Activated T-cell treated with anti-CD3 and anti-CD28 coated beads, Interleukin-2, amount 50 U/mL, for 72 hours (primary cell): ENCODE results near the gene PAM. TPM values are rescaled to one million over a fixed set of nuclear protein-coding genes. Genes with fewer than 3 reads are reported as not detected.
A peak's percentile ranks its signal among the peaks of the same experiment; 100 is the strongest.
"Not testable (repeated sequence)": the region's sequence is repeated elsewhere in the genome, so short reads cannot be mapped to it uniquely, and the experiment has no call there.

Source experiments
- ATAC-seq, 2 donors: fragments of 150-1000 bp; cut with Tn5 transposase; replicated peaks in 1 of 2; 2 replicates each; pipeline ENCODE4 v1.10.0; 2021; ENCODE audit warnings: moderate library complexity in 2 of 2, mild to moderate bottlenecking in 1 of 2
- DNase-seq, 2 donors: peaks; one replicate each; pipeline ENCODE4 v3.0.0; 2021 to 2022; ENCODE audit warnings: mixed read lengths in 1 of 2
- H3K27ac Mint-ChIP-seq: one replicate; pipeline ENCODE4 v1.8.0; 2022; ENCODE audit warnings: mild to moderate bottlenecking, moderate library complexity, mixed read lengths
- H3K27me3 Mint-ChIP-seq: one replicate; pipeline ENCODE4 v1.8.0; 2022; ENCODE audit warnings: low read depth, mixed read lengths
- H3K36me3 Mint-ChIP-seq, 2 donors: one replicate each; pipeline ENCODE4 v1.8.0; 2022; ENCODE audit warnings: mixed read lengths in 2 of 2, mild to moderate bottlenecking in 1 of 2; ENCODE audit not compliant: insufficient read depth in 2 of 2
- H3K4me1 Mint-ChIP-seq: one replicate; pipeline ENCODE4 v1.8.0; 2022; ENCODE audit warnings: low read depth, mixed read lengths
- H3K4me3 Mint-ChIP-seq, 2 donors: one replicate each; pipeline ENCODE4 v1.8.0; 2022; ENCODE audit warnings: mild to moderate bottlenecking in 2 of 2, mixed read lengths in 2 of 2, moderate library complexity in 2 of 2
- H3K9me3 Mint-ChIP-seq, 2 donors: one replicate each; pipeline ENCODE4 v1.8.0; 2022; ENCODE audit warnings: mixed read lengths in 2 of 2
- total RNA-seq, 2 donors: library from RNA; stranded (reverse); gene quantifications; one replicate each; pipeline ENCODE4 v1.2.3, GENCODE V29; 2022

Gene PAM
- total RNA-seq, 2 donors from 2014 or later, result 41.7 to 56.6 TPM

DNA sequence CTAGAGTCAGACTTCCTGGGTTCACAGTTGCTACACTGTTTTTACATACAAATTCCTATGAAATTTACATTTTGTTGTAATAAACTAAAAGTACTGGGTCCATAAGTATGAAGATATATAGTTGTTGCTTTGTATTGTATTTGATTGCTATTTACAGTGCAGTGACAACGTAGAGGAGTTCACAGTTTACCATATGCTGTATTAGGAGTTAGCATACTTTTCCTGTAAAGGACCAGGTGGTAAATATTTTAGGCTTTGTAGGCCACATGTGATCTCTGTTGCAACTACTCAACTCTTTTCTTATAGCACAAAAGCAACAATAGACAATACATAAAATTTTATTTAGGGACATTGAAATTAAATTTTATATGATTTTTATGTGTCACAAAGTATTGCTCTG, 18.0 kb downstream of the PAM start:
- no peaks in the 10 kb centered on the region for H3K27me3 Mint-ChIP-seq
- peaks cover 51% of the 10 kb centered on the region for H3K4me1 Mint-ChIP-seq
- no peak overlapping the region for H3K27ac Mint-ChIP-seq

DNA sequence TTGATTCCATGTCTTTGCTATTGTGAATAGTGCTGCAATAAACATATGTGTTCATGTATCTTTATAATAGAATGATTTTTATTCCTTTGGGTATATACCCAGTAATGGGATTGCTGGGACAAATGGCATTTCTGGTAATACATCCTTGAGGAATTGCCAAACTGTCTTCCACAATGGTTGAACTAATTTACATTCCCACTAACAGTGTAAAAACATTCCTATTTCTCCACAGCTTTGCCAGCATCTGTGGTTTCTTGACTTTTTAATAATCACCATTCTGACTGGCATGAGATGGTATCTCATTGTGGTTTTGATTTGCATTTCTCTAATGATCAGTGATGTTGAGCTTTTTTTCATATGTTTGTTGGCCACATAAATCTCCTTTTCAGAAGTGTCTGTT, 20.7 kb downstream of the PAM start:
- peak overlapping the region in 1 of 2 donors; percentile 27 for H3K4me3 Mint-ChIP-seq
- not testable (repeated sequence) for DNase-seq, ATAC-seq, H3K27ac Mint-ChIP-seq, H3K9me3 Mint-ChIP-seq, H3K27me3 Mint-ChIP-seq
- H3K4me1 Mint-ChIP-seq, result peaks cover 72% of the 10 kb centered on the region
- peaks cover 3 to 11% of the 10 kb centered on the region in 2 donors for H3K36me3 Mint-ChIP-seq

More for the DNA sequence above, 18.0 kb downstream of the PAM start:
- Mint-ChIP-seq H3K36me3 (peaks cover 1 to 10% of the 10 kb centered on the region in 2 donors), H3K4me3 (no peak overlapping the region), H3K9me3 (peaks cover 0 to 1% of the 10 kb centered on the region in 2 donors)
- ATAC-seq (no peak), DNase-seq (no peak)

DNA sequence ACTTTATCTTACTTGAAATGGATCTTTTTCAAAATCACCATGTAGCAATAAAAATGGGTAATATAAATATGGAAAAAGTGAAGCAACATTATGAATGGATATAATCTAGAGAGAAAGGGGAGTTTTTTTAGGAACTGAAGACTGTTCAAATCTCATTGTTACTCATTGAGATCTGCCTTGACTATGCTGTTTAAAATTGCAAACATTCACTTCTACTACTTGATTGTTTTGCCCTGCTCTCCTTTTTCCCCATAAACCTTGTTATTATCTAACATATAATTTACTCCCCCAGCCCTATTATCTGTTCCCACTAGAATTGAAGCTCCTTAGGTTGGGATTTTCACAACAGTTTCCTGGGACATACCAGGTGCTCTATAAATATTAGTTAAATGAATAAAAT, 22.0 kb downstream of the PAM start:
- H3K4me3 Mint-ChIP-seq, result no peak overlapping the region
- peak overlapping the region; percentile 12 for H3K27ac Mint-ChIP-seq
- no peak for ATAC-seq
- H3K4me1 Mint-ChIP-seq, result peaks cover 66% of the 10 kb centered on the region
- DNase-seq, result no peak
- peaks cover 0 to 1% of the 10 kb centered on the region in 2 donors for H3K9me3 Mint-ChIP-seq
- peaks cover 3 to 11% of the 10 kb centered on the region in 2 donors for H3K36me3 Mint-ChIP-seq
- no peaks in the 10 kb centered on the region for H3K27me3 Mint-ChIP-seq

DNA sequence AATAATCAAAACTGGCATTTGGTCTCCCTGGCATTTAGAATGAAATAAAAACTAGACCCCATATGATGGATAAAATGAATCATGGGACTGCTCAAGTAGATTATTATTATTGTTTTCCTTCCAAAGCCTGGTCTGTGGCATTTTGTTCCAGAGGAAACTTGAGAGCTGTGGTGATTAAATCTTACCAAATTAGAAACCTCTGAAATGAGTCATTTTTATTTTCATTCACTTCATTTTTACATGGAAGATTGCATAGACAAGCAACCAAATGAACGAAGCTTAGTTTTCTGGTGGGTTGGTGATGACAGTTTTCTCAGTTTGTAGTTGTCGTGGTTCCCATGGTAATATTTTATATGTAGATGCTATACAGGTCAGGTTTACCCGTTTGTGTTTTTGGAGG, 23.4 kb downstream of the PAM start:
- DNase-seq, result no peak
- Mint-ChIP-seq H3K36me3 (peaks cover 3 to 14% of the 10 kb centered on the region in 2 donors), H3K4me1 (peaks cover 68% of the 10 kb centered on the region), H3K9me3 (peaks cover 0 to 1% of the 10 kb centered on the region in 2 donors), H3K27ac (peak overlapping the region; percentile 92), H3K27me3 (no peaks in the 10 kb centered on the region), H3K4me3 (peak overlapping the region; percentile 52 to 88)
- ATAC-seq, result peak; percentile 90 to 93

DNA sequence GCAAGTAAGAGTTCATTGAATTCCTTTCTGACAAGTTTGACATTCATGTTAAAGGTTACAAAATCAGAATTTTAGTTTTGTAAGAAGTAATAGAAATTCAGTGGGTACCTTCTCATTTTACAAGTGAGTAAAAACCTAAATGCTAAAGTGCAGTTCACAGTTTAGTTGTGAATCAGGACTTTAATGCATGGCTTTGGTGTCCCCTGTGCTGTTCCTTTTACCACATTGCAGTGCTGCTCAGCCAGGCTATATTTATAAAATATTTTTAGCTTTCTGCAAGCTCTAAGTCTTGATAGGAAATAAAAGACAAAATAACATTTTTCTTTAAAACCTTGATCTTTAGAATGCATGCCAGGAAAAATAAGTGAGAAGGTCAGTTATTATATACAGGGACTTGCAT, 26.3 kb downstream of the PAM start:
- no peaks in the 10 kb centered on the region for H3K27me3 Mint-ChIP-seq
- H3K36me3 Mint-ChIP-seq, result peaks cover 4 to 6% of the 10 kb centered on the region in 2 donors
- peaks cover 67% of the 10 kb centered on the region for H3K4me1 Mint-ChIP-seq
- peak overlapping the region; percentile 92 for H3K27ac Mint-ChIP-seq
- H3K9me3 Mint-ChIP-seq, result no peaks in the 10 kb centered on the region
- ATAC-seq (peak in 1 of 2 donors; percentile 30), DNase-seq (no peak)
- H3K4me3 Mint-ChIP-seq, result peak overlapping the region in 1 of 2 donors; percentile 80

DNA sequence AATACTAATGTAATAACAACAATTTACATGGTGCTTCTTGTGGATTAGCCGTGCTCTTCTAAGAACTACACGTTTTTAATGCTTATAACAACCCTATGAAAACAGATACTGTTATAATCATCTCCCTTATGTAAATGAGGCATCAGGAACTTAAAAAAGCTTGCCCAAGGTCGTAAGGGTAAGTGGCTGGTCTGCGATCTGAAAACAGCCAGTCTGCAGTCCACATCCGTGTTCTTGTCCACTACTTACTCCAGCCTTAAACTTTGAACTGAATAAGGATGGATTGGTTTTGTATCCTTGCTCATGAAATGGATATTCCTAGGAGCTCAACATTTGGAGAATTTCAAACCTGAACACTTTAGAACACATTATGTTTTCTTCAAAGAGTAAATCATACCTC, 26.7 kb downstream of the PAM start:
- H3K9me3 Mint-ChIP-seq, result no peaks in the 10 kb centered on the region
- peaks cover 63% of the 10 kb centered on the region for H3K4me1 Mint-ChIP-seq
- ATAC-seq (no peak), DNase-seq (no peak)
- peaks cover 4 to 5% of the 10 kb centered on the region in 2 donors for H3K36me3 Mint-ChIP-seq
- H3K27ac Mint-ChIP-seq, result no peak overlapping the region
- no peak overlapping the region for H3K4me3 Mint-ChIP-seq
- no peaks in the 10 kb centered on the region for H3K27me3 Mint-ChIP-seq

DNA sequence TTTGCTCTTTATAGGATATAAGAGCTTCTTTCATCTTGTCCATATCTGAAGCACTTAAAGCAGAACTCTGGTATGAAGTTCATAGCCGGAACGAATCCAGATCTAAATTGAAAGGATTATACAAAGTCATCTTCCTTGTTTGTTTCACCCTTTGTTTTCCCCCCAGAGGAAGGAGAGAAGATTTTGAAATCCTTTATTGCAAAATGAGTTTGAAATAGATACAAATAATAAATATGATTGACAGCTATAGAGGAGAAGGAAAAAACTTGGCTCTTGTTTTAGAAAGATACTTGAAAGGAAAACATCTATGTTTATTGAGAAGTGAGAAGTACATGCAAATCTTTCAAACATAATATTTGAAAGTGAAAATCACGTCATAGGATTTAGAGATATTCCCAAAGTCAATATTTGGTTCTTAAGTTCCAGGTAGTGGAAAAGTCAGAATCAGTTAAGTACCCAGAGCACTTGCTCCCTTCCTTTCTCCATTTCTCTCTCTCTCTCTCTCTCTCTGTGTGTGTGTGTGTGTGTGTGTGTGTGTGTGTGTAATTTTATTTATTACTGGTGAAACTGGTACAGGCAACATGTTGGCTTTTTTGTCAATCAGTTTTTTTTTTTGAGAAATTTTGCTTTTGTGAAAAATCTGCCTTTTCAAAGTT, 27.2 kb downstream of the PAM start:
- peaks cover 58% of the 10 kb centered on the region for H3K4me1 Mint-ChIP-seq
- no peak overlapping the region for H3K4me3 Mint-ChIP-seq
- H3K27me3 Mint-ChIP-seq, result no peaks in the 10 kb centered on the region
- H3K27ac Mint-ChIP-seq, result no peak overlapping the region
- DNase-seq, result no peak
- peaks cover 4 to 5% of the 10 kb centered on the region in 2 donors for H3K36me3 Mint-ChIP-seq
- no peaks in the 10 kb centered on the region for H3K9me3 Mint-ChIP-seq
- no peak for ATAC-seq

DNA sequence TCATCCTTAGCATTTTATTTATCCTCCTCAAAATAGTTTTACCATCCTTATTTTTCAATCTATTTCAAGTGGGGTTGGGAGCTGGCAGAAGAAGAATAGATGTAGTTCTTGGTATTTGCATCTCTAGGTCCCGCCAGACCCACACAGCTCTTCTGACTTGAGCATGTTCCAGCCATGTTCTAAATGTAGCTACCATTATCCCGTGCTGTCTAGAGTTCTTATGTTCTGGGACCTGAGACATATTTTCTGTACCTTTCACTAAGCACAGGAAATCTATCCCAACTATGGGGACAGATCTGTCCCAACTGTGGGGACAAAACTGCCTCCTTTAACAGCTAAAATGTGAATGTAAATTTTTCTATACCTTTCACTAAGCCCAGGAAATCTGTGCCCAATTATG, 32.0 kb downstream of the PAM start:
- ATAC-seq (no peak), DNase-seq (no peak)
- peaks cover 3 to 4% of the 10 kb centered on the region in 2 donors for H3K36me3 Mint-ChIP-seq
- H3K9me3 Mint-ChIP-seq, result no peaks in the 10 kb centered on the region
- no peak overlapping the region for H3K27ac Mint-ChIP-seq
- no peak overlapping the region for H3K4me3 Mint-ChIP-seq
- peaks cover 20% of the 10 kb centered on the region for H3K4me1 Mint-ChIP-seq
- H3K27me3 Mint-ChIP-seq, result no peaks in the 10 kb centered on the region

DNA sequence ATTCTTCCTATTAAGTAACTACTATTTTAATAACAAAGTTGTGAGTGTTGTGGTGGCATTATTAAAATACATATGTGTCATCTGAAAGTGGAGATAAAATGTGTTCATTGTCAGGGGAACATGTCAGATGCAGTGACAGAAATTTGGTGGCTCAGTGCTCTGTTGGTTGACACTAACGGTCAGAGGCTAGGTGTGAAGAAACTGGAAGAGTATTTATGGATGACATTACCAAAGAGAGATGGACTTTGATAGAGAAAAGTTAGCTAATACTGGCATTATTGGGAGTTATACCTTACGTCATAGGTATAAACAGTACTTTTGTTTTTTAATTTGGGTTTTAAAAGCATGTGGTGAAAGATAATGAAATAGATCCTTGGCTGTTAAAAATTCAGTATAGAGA, 33.7 kb downstream of the PAM start:
- Mint-ChIP-seq H3K9me3 (no peaks in the 10 kb centered on the region), H3K4me1 (peaks cover 16% of the 10 kb centered on the region), H3K27me3 (no peaks in the 10 kb centered on the region), H3K36me3 (peaks cover 0 to 3% of the 10 kb centered on the region in 2 donors), H3K27ac (no peak overlapping the region), H3K4me3 (no peak overlapping the region)
- ATAC-seq (no peak), DNase-seq (no peak)

DNA sequence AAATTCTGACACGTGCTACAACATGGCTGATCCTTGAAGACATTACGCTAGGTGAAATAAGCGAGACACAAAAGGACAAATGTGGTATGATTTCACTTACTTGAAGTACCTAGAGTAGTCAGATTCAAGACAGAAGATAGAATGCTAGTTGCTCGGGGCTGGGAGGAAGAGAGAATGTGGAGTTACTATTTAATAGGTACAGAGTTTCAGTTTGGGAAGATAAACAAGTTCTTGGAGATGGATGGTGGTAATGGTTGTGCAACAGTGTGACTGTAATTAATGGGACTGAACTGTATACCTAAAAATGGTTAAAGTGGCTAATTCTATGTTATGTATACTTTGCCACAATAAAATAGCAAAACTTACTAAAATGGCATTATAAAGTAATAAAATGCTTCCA, 34.4 kb downstream of the PAM start:
- H3K4me1 Mint-ChIP-seq, result peaks cover 12% of the 10 kb centered on the region
- H3K27me3 Mint-ChIP-seq, result no peaks in the 10 kb centered on the region
- no peak for ATAC-seq
- no peak overlapping the region for H3K4me3 Mint-ChIP-seq
- no peaks in the 10 kb centered on the region for H3K36me3 Mint-ChIP-seq
- DNase-seq, result no peak
- no peak overlapping the region for H3K27ac Mint-ChIP-seq
- H3K9me3 Mint-ChIP-seq, result no peaks in the 10 kb centered on the region

DNA sequence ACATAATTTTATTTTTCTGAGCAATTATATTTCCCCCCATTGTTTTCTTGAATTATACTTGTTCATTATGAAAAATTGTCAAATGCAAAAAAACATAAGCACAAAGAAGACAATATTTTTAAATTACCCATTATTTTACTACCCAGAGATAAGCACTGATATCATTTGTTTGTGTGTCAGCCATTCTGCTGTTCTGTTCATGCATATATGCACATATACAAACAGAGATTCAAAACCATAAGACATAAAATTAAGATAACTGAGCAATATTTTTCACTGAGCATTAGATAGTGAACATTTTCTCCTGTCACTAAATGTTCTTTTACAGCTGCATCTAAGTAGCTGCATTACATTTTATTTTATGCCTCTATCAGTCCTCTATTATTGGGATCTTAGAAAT, 35.6 kb downstream of the PAM start:
- no peak for DNase-seq
- Mint-ChIP-seq H3K27me3 (no peaks in the 10 kb centered on the region), H3K4me1 (no peaks in the 10 kb centered on the region), H3K4me3 (no peak overlapping the region), H3K9me3 (no peaks in the 10 kb centered on the region), H3K36me3 (no peaks in the 10 kb centered on the region), H3K27ac (no peak overlapping the region)
- ATAC-seq, result no peak

DNA sequence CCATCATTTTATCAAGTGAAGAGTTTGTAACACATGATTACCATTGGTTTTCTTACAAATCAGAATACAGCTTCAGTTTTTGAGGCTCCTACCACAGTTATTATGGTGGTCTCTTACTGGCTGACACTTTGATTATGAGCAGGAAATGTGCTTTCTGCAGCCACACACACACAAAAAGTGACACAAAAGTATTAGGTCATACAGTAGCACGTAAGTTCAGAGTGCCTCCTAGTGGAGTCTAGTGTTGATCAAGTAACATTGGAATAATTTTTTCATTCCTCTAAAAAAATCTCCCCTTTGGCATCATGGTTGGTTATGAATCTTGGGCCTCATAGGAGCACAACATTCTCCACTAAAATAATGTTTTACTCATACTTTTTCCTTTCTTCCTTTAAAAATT, 37.6 kb downstream of the PAM start:
- Mint-ChIP-seq H3K9me3 (no peaks in the 10 kb centered on the region), H3K4me1 (peaks cover 8% of the 10 kb centered on the region), H3K27me3 (no peaks in the 10 kb centered on the region), H3K36me3 (no peaks in the 10 kb centered on the region), H3K4me3 (no peak overlapping the region), H3K27ac (no peak overlapping the region)
- DNase-seq (no peak), ATAC-seq (no peak)

DNA sequence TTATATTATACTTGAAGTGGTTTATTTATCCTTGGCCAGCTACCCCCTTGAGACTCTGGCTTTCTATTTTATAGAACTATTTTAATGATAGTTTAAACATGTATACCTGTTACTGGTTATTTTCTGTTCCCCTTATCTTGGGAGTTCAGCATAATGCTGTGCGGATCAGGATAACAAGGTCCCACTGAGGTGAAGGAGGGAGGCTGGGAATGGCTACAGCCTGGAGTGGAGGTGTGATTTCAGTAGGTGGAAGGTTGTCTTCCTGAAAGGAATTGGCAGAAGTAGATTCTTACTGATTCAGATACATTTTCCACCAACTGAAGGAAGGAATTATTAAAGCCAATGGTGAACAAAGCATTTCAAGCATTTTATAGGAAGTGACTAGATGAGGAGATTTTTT, 38.9 kb downstream of the PAM start:
- Mint-ChIP-seq H3K27me3 (no peaks in the 10 kb centered on the region), H3K36me3 (peaks cover 0 to 2% of the 10 kb centered on the region in 2 donors), H3K4me3 (no peak overlapping the region), H3K9me3 (no peaks in the 10 kb centered on the region), H3K4me1 (peaks cover 17% of the 10 kb centered on the region), H3K27ac (no peak overlapping the region)
- DNase-seq, result no peak
- ATAC-seq, result no peak

DNA sequence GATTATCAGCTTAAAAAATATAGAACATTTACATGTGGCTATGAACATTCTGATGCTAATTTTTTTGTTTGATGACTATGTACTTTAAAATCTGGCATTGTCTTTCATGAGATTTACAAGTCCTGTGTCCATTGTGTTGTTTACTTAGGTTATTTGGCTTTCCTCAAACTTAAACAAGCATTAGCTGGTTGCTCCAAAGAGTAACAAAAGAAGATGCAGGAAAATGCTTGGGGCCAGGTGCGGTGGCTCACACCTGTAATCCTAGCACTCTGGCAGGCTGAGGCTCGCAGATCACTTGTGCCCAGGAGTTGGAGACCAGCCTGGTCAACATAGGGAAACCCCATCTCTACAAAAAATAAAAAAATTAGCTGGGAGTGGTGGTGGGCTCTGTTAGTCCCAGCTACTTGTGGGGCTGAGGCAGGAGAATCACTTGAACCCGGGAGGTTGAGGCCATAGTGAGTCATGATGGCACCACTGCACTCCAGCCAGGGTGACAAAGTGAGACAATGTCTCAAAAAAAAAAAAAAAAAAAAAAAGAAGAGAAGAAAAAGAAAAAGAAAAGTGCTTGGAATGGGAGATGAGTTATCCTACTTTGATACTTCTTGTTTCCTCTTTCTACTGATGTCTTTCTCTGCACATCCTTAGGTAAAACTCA, 39.7 kb downstream of the PAM start:
- peaks cover 0 to 2% of the 10 kb centered on the region in 2 donors for H3K36me3 Mint-ChIP-seq
- DNase-seq (no peak), ATAC-seq (no peak)
- no peak overlapping the region for H3K27ac Mint-ChIP-seq
- H3K27me3 Mint-ChIP-seq, result no peaks in the 10 kb centered on the region
- peaks cover 17% of the 10 kb centered on the region for H3K4me1 Mint-ChIP-seq
- H3K9me3 Mint-ChIP-seq, result no peaks in the 10 kb centered on the region
- H3K4me3 Mint-ChIP-seq, result no peak overlapping the region
